A673 (cell line): ENCODE results near the gene FNBP1. TPM values are rescaled to one million over a fixed set of nuclear protein-coding genes. Genes with fewer than 3 reads are reported as not detected.
"Not testable (repeated sequence)": the region's sequence is repeated elsewhere in the genome, so short reads cannot be mapped to it uniquely, and the experiment has no call there.

Experiments
- BruUV-seq: library from RNA; stranded (reverse); fragments of 400-500 nt; replicated peaks from 2 replicates; lab custom pipeline; 2021; lab: Mats Ljungman, UMichigan
- CTCF ChIA-PET: fragments of 300-600 bp; sonication (Branson Sonifier 250); formaldehyde crosslinking; loops from one replicate; lab custom pipeline; 2022; ENCODE audit warnings: antibody characterized with exemption; lab: Charles Lee
- POLR2A ChIA-PET: fragments of 300-600 bp; sonication (Branson Sonifier 250); formaldehyde crosslinking; loops from one replicate; lab custom pipeline; 2022; ENCODE audit warnings: antibody characterized with exemption; ENCODE audit not compliant: low non-redundant PET; lab: Charles Lee
- DNase-seq: peaks from one replicate; pipeline ENCODE4 v3.0.0-alpha.2; 2015; ENCODE audit warnings: low spot score
- H3K27ac ChIP-seq: fragments of 200-600 bp; sonication (generic); 2 replicates; pipeline ENCODE4 v1.5.1; 2016; ENCODE audit warnings: mixed run types, low read depth, mild to moderate bottlenecking, mixed read lengths, antibody characterized with exemption, low read length; ENCODE audit not compliant: poor library complexity, severe bottlenecking
- H3K27me3 ChIP-seq: fragments of 200-600 bp; sonication (generic); replicated peaks from 2 replicates; pipeline ENCODE4 v1.6.1; 2017; ENCODE audit warnings: mixed run types, low read depth, mild to moderate bottlenecking, mixed read lengths, antibody characterized with exemption, low read length; ENCODE audit not compliant: insufficient read depth, poor library complexity
- H3K36me3 ChIP-seq: fragments of 200-600 bp; sonication (generic); 2 replicates; pipeline ENCODE4 v1.6.1; 2016; ENCODE audit warnings: mixed run types, mild to moderate bottlenecking, mixed read lengths, antibody characterized with exemption, low read length; ENCODE audit not compliant: insufficient read depth, poor library complexity, severe bottlenecking
- H3K4me1 ChIP-seq: fragments of 200-600 bp; sonication (generic); 2 replicates; pipeline ENCODE4 v1.6.1; 2017; ENCODE audit warnings: mixed run types, mild to moderate bottlenecking, mixed read lengths, antibody characterized with exemption, low read length; ENCODE audit not compliant: insufficient read depth, poor library complexity, severe bottlenecking
- H3K4me3 ChIP-seq: fragments of 200-600 bp; sonication (generic); 2 replicates; pipeline ENCODE4 v1.5.1; 2016; ENCODE audit warnings: low read depth, mixed run types, mild to moderate bottlenecking, mixed read lengths, low read length; ENCODE audit not compliant: poor library complexity, severe bottlenecking
- H3K9me3 ChIP-seq: fragments of 200-600 bp; sonication (generic); 2 replicates; pipeline ENCODE4 v1.6.1; 2016; ENCODE audit warnings: mixed run types, low read depth, mild to moderate bottlenecking, mixed read lengths, antibody characterized with exemption, low read length; ENCODE audit not compliant: poor library complexity, severe bottlenecking
- EZH2 ChIP-seq: fragments of 200-600 bp; sonication (generic); IDR thresholded peaks from 2 replicates; pipeline ENCODE4 v1.6.1; 2017; ENCODE audit warnings: borderline replicate concordance, low read depth, mild to moderate bottlenecking, mixed read lengths, antibody characterized with exemption, low read length; ENCODE audit not compliant: poor library complexity, severe bottlenecking
- intact Hi-C: fragments of 100-400 bp; cut with micrococcal nuclease; formaldehyde crosslinking; loops from one replicate; pipeline ENCODE4 v1.10.0; 2022; ENCODE audit not compliant: unreplicated experiment
- total RNA-seq: library from RNA; stranded (reverse); gene quantifications from 2 replicates; pipeline ENCODE4 v1.2.3, GENCODE V29; 2021
- TF ChIP-seq, protein P1 (sequence below): fragments of 300-800, 200-600 bp; sonication (generic); conservative IDR thresholded peaks from 2 replicates; pipeline ENCODE4 v1.5.1; 2017; ENCODE audit warnings: low read depth, mild to moderate bottlenecking, antibody characterized with exemption, low read length, moderate library complexity, mixed read lengths

Gene FNBP1
- total RNA-seq, 1 experiment from 2014 or later: 200 TPM

DNA sequence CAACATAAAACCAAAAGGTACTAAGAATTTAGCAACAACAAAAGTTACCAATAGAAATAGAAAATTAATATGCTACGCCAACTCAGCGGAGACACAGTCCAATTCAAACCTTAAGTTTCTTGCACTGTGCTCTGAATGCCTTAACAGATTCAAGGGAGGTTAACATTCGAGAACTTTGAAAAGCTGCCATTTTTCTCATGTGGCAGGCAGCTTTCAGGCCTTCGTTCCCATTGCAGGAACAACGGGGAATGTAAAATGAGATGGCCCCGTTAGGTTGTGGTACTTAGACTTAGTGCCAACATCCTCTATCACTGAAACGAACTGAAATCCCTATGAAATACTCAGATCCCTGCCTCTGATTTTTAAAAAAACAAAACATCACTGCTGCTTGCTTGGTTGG is 22.4 kb downstream of the FNBP1 start:
- H3K27ac ChIP-seq: no peak overlapping the region
- intact Hi-C loops: no loop called here
- ChIA-PET CTCF (no interaction called here), POLR2A (no interaction called here)
- no peaks in the 10 kb centered on the region for H3K27me3 ChIP-seq
- H3K4me1 ChIP-seq: peaks cover 8% of the 10 kb centered on the region
- TF ChIP-seq, protein P1, sequence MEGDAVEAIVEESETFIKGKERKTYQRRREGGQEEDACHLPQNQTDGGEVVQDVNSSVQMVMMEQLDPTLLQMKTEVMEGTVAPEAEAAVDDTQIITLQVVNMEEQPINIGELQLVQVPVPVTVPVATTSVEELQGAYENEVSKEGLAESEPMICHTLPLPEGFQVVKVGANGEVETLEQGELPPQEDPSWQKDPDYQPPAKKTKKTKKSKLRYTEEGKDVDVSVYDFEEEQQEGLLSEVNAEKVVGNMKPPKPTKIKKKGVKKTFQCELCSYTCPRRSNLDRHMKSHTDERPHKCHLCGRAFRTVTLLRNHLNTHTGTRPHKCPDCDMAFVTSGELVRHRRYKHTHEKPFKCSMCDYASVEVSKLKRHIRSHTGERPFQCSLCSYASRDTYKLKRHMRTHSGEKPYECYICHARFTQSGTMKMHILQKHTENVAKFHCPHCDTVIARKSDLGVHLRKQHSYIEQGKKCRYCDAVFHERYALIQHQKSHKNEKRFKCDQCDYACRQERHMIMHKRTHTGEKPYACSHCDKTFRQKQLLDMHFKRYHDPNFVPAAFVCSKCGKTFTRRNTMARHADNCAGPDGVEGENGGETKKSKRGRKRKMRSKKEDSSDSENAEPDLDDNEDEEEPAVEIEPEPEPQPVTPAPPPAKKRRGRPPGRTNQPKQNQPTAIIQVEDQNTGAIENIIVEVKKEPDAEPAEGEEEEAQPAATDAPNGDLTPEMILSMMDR: no peak
- no peak for TF ChIP-seq EZH2
- DNase-seq: no peak
- H3K36me3 ChIP-seq: peaks cover 7% of the 10 kb centered on the region
- H3K4me3 ChIP-seq: no peak overlapping the region
- BruUV-seq: no TSS peak
- H3K9me3 ChIP-seq: peaks cover 5% of the 10 kb centered on the region

DNA sequence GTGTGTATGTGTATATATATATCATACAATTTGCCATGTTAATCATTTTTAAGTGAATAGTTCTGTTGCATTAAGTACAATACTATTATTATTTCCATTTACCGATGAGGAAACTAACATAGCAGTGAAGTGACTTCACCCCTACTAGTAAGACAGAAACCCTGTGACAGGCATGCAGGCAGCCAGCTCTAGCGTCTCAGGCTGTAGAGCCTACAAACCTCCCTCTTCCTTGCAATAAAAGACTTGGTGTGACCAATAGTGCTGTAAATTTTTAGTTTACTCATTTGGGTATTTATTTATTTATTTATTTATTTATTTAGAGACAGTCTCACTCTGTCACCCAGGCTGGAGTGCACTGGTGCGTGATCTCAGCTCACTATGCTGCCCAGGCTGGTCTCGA is 24.7 kb downstream of the FNBP1 start:
- H3K9me3 ChIP-seq: peaks cover 5% of the 10 kb centered on the region
- no TSS peak for BruUV-seq
- peaks cover 2% of the 10 kb centered on the region for H3K4me1 ChIP-seq
- intact Hi-C loops: no loop called here
- no peaks in the 10 kb centered on the region for H3K27me3 ChIP-seq
- no peak overlapping the region for H3K4me3 ChIP-seq
- CTCF ChIA-PET: no interaction called here
- POLR2A ChIA-PET: no interaction called here
- DNase-seq: no peak
- H3K27ac ChIP-seq: no peak overlapping the region
- no peak for TF ChIP-seq EZH2
- TF ChIP-seq, protein P1: no peak
- peaks cover 7% of the 10 kb centered on the region for H3K36me3 ChIP-seq

DNA sequence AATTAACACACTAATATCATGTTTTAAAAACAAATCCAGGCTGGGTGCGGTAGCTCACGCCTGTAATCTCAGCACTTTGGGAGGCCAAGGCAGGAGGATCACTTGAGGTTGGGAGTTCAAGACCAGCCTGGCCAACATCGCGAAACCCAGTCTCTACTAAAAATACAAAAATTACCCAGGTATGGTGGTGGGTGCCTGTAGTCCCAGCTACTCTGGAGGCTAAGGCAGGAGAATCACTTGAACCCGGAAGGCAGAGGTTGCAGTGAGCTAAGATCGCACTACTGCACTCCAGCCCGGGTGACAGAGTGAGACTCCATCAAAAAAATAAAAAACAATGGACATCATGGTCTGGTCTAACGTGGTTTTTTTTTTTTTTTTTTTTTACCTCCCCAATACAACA is 25.5 kb downstream of the FNBP1 start:
- intact Hi-C loops, H3K9me3 ChIP-seq, CTCF ChIA-PET, H3K27me3 ChIP-seq, H3K4me3 ChIP-seq, BruUV-seq, H3K4me1 ChIP-seq, H3K36me3 ChIP-seq, H3K27ac ChIP-seq, DNase-seq: not testable (repeated sequence)
- POLR2A ChIA-PET: interaction anchor here (0.6 kb wide), 1 partner anchor 428 kb away, joined by 9 read pairs; no protein-coding TSS in a partner anchor

DNA sequence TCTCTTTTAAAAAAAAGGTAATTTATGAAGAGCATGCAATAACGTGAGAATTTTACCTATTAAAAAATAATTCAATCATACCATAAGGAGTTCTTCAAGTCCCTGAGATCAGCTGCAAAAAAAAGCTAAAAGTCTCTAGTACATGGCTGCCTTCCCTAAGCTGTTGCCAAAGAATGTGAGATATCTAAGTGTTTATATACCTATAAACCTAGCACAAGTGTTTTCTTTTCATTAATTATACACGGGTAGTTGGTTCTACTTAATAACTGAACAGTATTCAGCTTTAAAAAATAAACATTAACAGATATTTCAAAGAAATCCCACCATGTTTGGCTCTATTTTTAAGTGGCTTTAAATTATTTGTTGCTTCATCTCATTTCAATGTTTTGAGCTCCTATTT is 25.9 kb downstream of the FNBP1 start:
- H3K36me3 ChIP-seq: peaks cover 7% of the 10 kb centered on the region
- POLR2A ChIA-PET: interaction anchor here (0.6 kb wide), 2 partner anchors 62 to 429 kb away, joined by 7 to 9 read pairs; no protein-coding TSS in a partner anchor
- no peaks in the 10 kb centered on the region for H3K4me1 ChIP-seq
- no peak overlapping the region for H3K27ac ChIP-seq
- intact Hi-C loops: no loop called here
- no TSS peak for BruUV-seq
- no peaks in the 10 kb centered on the region for H3K27me3 ChIP-seq
- DNase-seq: no peak
- no peak overlapping the region for H3K4me3 ChIP-seq
- TF ChIP-seq, protein P1: no peak
- TF ChIP-seq EZH2: no peak
- CTCF ChIA-PET: no interaction called here
- H3K9me3 ChIP-seq: peaks cover 5% of the 10 kb centered on the region
